Measurements from ENCODE around the gene ATP11B. TPM values are rescaled to one million over a fixed set of nuclear protein-coding genes. Genes with fewer than 3 reads are reported as not detected.

ATP11B gene
- total and polyA plus RNA-seq, 2 experiments from 2014 or later = 19.8 to 60.5 TPM

DNA sequence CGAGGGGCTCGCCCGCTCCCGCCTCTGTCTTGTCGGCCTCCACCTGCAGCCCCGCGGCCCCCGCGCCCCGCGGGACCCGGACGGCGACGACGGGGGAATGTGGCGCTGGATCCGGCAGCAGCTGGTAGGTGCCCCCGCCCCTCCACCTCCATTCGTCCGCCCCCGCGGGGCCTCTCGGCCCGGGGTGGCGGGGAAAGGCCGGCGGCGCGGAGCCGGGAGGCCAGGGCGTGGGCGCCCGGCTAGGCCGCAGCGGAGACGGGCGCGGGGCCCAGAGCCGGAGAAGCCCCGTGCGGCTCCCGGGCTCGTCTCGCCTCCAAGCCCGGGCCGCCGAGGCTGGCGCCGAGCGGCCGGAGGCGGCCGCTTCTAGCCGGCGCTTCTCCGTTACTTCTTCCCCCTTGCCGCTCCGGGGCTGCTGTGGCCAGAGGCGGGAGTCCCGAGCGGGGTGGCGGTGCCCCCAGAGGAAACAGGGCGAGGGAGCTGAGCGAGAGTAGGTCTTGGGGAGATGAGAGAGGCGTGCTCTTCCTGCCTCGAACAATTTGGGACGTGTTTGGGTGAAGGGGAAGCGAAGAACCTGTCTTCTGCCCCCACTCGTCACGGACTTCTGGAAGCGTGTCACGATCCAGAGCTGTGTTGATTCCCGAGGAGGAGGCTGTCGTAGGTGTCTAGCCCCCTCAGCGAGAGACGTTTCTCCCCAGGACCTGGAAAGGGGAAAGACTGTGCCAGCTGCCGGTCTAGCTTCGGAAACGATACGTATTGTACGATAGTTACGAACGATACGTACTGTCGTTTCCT lies 555 bp downstream of the ATP11B start:
- TF ChIP-seq EZH2 (IDR thresholded peaks at IDR 0.05; ENCODE audit: borderline replicate concordance) (no peak), EZH2phosphoT487 (IDR thresholded peaks at IDR 0.05; ENCODE audit: low read depth, severe bottlenecking, unreplicated experiment) (no peak)
- TF ChIP-seq, protein P1, sequence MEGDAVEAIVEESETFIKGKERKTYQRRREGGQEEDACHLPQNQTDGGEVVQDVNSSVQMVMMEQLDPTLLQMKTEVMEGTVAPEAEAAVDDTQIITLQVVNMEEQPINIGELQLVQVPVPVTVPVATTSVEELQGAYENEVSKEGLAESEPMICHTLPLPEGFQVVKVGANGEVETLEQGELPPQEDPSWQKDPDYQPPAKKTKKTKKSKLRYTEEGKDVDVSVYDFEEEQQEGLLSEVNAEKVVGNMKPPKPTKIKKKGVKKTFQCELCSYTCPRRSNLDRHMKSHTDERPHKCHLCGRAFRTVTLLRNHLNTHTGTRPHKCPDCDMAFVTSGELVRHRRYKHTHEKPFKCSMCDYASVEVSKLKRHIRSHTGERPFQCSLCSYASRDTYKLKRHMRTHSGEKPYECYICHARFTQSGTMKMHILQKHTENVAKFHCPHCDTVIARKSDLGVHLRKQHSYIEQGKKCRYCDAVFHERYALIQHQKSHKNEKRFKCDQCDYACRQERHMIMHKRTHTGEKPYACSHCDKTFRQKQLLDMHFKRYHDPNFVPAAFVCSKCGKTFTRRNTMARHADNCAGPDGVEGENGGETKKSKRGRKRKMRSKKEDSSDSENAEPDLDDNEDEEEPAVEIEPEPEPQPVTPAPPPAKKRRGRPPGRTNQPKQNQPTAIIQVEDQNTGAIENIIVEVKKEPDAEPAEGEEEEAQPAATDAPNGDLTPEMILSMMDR (IDR thresholded peaks at IDR 0.05; ENCODE audit: poor library complexity) = no peak
- WGBS (ENCODE audit: low lambda C conversion rate, missing lambda C conversion rate) = 2% methylated on average over 53 of the region's 86 CpGs
- peak; percentile 77 for DNase-seq (ENCODE audit: low spot score)
- Histone ChIP-seq H3K9me2 (replicated peaks; ENCODE audit: insufficient read depth) (no peaks in the 10 kb centered on the region), H3K4me1 (ENCODE audit: insufficient read depth) (peaks cover 10% of the 10 kb centered on the region), H3K36me3 (replicated peaks; ENCODE audit: insufficient read depth, low read depth) (no peaks in the 10 kb centered on the region), H3K9me3 (ENCODE audit: low read depth) (no peaks in the 10 kb centered on the region), H4K20me1 (ENCODE audit: insufficient read depth, poor library complexity, severe bottlenecking) (peaks cover 17% of the 10 kb centered on the region), H3K27me3 (peaks cover 3% of the 10 kb centered on the region), H3K4me2 (peak overlapping the region; percentile 90), H3K27ac (peak overlapping the region; percentile 99), H3K79me2 (peaks cover 50% of the 10 kb centered on the region), H2AFZ (peak overlapping the region; percentile 43), H3K4me3 (peak overlapping the region; percentile 97)

DNA sequence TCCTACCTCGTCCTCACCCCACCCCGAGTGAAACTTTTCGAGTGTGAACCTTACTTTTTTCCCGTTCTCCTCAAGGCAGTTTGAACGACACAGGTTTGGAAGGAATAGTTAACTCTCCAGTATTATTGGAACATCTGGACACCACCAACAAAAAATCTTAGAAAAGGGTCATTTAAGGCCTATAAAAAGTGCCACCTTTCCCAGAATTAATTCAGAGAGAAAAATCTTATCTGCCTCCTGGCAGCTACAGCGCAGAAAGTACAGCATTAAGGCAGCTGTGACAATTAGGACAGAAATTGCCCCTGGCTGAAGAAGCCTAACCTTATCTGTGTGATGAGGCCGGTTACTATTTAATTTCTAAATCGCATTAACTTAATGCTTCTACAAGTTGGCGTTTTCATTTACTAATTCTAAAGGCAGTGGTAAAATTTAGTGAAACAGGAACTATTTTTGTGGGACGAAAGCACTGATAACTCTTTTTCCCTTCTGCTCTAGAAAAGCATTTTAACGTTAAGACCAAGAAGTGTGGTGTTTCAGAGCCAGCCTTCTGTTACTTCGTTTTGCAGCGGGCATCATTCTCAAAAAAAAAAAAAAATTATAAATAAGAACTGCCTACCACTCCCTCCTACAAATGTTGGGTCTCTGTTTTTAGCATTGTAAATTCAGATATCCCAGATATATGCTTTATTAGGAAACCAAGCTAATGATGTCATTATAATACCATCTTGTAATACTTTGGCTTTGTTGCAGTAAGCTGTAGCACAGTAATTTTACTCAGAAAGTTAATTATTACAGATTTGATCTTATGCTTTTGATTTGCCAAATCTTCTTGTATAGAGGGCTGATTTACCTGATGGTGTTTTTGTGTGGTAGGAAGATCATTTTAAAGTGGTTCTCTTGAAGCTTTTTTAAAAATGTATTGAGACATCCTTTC lies 1.4 kb downstream of the ATP11B start:
- peak overlapping the region; percentile 97 for H3K4me3 ChIP-seq
- H3K27ac ChIP-seq = peak overlapping the region; percentile 99
- H3K27me3 ChIP-seq = no peaks in the 10 kb centered on the region
- H3K79me2 ChIP-seq = peaks cover 59% of the 10 kb centered on the region
- WGBS (ENCODE audit: low lambda C conversion rate, missing lambda C conversion rate) = 12% methylated on average over 13 of the region's 13 CpGs
- H3K4me1 ChIP-seq (ENCODE audit: insufficient read depth) = peaks cover 10% of the 10 kb centered on the region
- no peaks in the 10 kb centered on the region for H3K36me3 ChIP-seq (replicated peaks; ENCODE audit: insufficient read depth, low read depth)
- DNase-seq (ENCODE audit: low spot score) = no peak
- no peaks in the 10 kb centered on the region for H3K9me2 ChIP-seq (replicated peaks; ENCODE audit: insufficient read depth)
- H3K9me3 ChIP-seq (ENCODE audit: low read depth) = no peaks in the 10 kb centered on the region
- peak overlapping the region; percentile 90 for H3K4me2 ChIP-seq
- TF ChIP-seq EZH2phosphoT487 (IDR thresholded peaks at IDR 0.05; ENCODE audit: low read depth, severe bottlenecking, unreplicated experiment) = no peak
- TF ChIP-seq, protein P1 (IDR thresholded peaks at IDR 0.05; ENCODE audit: poor library complexity) = no peak
- TF ChIP-seq EZH2 (IDR thresholded peaks at IDR 0.05; ENCODE audit: borderline replicate concordance) = no peak
- H4K20me1 ChIP-seq (ENCODE audit: insufficient read depth, poor library complexity, severe bottlenecking) = peaks cover 20% of the 10 kb centered on the region
- H2AFZ ChIP-seq = peak overlapping the region; percentile 43

DNA sequence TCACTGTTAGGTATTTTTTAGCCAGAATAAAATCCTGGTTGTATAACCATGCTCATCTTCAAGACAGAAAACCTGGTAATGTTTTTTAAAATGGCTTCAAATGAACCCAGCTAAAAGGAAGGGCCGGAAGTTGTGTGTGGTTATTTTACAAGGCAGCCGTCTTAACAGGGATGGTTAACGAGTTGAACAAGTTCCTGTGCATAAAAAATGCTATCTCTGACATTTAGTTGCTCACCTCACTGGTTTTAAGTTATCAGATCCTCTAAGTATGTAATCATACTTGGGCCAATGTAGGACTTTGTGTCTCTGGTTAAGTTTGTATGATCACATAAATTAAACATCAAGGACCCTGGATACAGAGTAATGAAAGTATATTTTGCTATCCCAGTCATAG lies 2.1 kb downstream of the ATP11B start:
- Histone ChIP-seq H3K27me3 (no peaks in the 10 kb centered on the region), H3K4me3 (peak overlapping the region; percentile 97), H3K79me2 (peaks cover 66% of the 10 kb centered on the region), H3K36me3 (replicated peaks; ENCODE audit: insufficient read depth, low read depth) (no peaks in the 10 kb centered on the region), H3K4me1 (ENCODE audit: insufficient read depth) (peaks cover 10% of the 10 kb centered on the region), H3K4me2 (peak overlapping the region; percentile 90), H3K9me3 (ENCODE audit: low read depth) (no peaks in the 10 kb centered on the region), H3K9me2 (replicated peaks; ENCODE audit: insufficient read depth) (no peaks in the 10 kb centered on the region), H4K20me1 (ENCODE audit: insufficient read depth, poor library complexity, severe bottlenecking) (peaks cover 23% of the 10 kb centered on the region), H3K27ac (peak overlapping the region; percentile 99), H2AFZ (no peak overlapping the region)
- peak; percentile 36 for DNase-seq (ENCODE audit: low spot score)
- TF ChIP-seq EZH2phosphoT487 (IDR thresholded peaks at IDR 0.05; ENCODE audit: low read depth, severe bottlenecking, unreplicated experiment) (no peak), EZH2 (IDR thresholded peaks at IDR 0.05; ENCODE audit: borderline replicate concordance) (no peak)
- TF ChIP-seq, protein P1 (IDR thresholded peaks at IDR 0.05; ENCODE audit: poor library complexity) = no peak
- WGBS (ENCODE audit: low lambda C conversion rate, missing lambda C conversion rate) = 24% methylated on average over 3 of the region's 3 CpGs

Measured in hepatocyte (in vitro differentiated cells).